Suprapubic skin (tissue), 4 donors: ENCODE results near the gene POLDIP2. TPM values are rescaled to one million over a fixed set of nuclear protein-coding genes. Genes with fewer than 3 reads are reported as not detected.

Experiments used
- DNase-seq, 2 donors: peaks; one replicate each; pipeline ENCODE4 v3.0.0-alpha.2; 2019; ENCODE audit warnings: low spot score in 2 of 2
- H3K27ac ChIP-seq: fragments of 200-600 bp; sonication (generic); one replicate; pipeline ENCODE4 v1.5.1; 2019
- H3K27me3 ChIP-seq: fragments of 200-600 bp; sonication (generic); one replicate; pipeline ENCODE4 v1.5.1; 2019
- H3K36me3 ChIP-seq: fragments of 200-600 bp; sonication (generic); one replicate; pipeline ENCODE4 v1.5.1; 2019
- H3K4me1 ChIP-seq: fragments of 200-600 bp; sonication (generic); one replicate; pipeline ENCODE4 v1.5.1; 2019
- H3K4me3 ChIP-seq: fragments of 200-600 bp; sonication (generic); one replicate; pipeline ENCODE4 v1.5.1; 2019; ENCODE audit warnings: mild to moderate bottlenecking
- H3K9me3 ChIP-seq: fragments of 200-600 bp; sonication (generic); one replicate; pipeline ENCODE4 v1.5.1; 2019
- EP300 ChIP-seq: sonication (generic); formaldehyde crosslinking; IDR thresholded peaks from one replicate; pipeline ENCODE4 v1.6.1; 2017; ENCODE audit warnings: antibody characterized with exemption
- POLR2A ChIP-seq, 2 donors: fragments of 450-650 bp; IDR thresholded peaks; one replicate each; pipeline ENCODE4 v1.6.1; 2017; ENCODE audit warnings: antibody characterized with exemption in 2 of 2, mild to moderate bottlenecking in 2 of 2, moderate library complexity in 2 of 2
- POLR2AphosphoS5 ChIP-seq, 3 donors: sonication (generic); formaldehyde crosslinking; IDR thresholded peaks; one replicate each; pipeline ENCODE4 v1.6.1; 2017; ENCODE audit warnings: antibody characterized with exemption in 3 of 3
- WGBS: methylation state at CpG from one replicate; pipeline ENCODE4 v1.1.5; 2018; 5-methylcytosine and 5-hydroxymethylcytosine counted together
- total RNA-seq, 4 donors: library from RNA; depleted of rRNA; stranded (reverse); fragments of >200 nt; gene quantifications; one replicate each; pipeline ENCODE4 v1.1.0, GENCODE V29; 2016
- TF ChIP-seq, protein P1 (sequence below), 2 donors: fragments of 200-600 bp in 1 of 2; fragments of 450-650 bp in 1 of 2; sonication (generic) in 1 of 2; IDR thresholded peaks; one replicate each; pipeline ENCODE4 v1.5.1; 2016 to 2019; ENCODE audit warnings: antibody characterized with exemption in 2 of 2, mild to moderate bottlenecking in 1 of 2, moderate library complexity in 1 of 2

The POLDIP2 gene
- total RNA-seq, 4 donors from 2014 or later = 52.9 to 103 (median 86.0) TPM

DNA sequence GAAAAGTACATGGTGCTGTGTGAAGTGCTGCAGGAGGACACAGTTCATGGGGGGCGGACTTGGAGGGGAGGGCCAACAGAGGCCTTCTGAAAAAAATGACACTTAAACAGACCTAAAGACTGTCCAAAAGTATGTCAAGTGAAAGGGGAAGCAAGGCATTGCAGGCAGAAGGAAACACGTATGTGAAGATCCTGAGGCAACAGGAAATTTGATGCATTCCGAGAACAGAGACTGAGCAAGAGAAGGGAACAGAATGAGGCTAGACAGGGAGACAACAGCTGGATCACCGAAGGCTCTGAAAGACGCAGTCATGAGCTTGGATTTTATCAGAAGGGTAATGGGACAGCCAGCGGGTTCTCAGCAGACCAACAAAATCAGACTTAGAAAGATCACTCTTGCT lies 23.2 kb downstream of the POLDIP2 start:
- peaks cover 21% of the 10 kb centered on the region for H3K36me3 ChIP-seq
- H3K9me3 ChIP-seq = no peaks in the 10 kb centered on the region
- H3K27ac ChIP-seq = no peak overlapping the region
- peak overlapping the region; percentile 87 for H3K4me3 ChIP-seq
- no peaks in the 10 kb centered on the region for H3K27me3 ChIP-seq
- WGBS = 51% methylated on average over 6 of the region's 6 CpGs
- DNase-seq = no peak
- H3K4me1 ChIP-seq = peaks cover 50% of the 10 kb centered on the region
- TF ChIP-seq POLR2A (IDR thresholded peaks at IDR 0.05) = no peak
- no peak for TF ChIP-seq EP300
- TF ChIP-seq POLR2AphosphoS5 (IDR thresholded peaks at IDR 0.05) = no peak
- TF ChIP-seq, protein P1, sequence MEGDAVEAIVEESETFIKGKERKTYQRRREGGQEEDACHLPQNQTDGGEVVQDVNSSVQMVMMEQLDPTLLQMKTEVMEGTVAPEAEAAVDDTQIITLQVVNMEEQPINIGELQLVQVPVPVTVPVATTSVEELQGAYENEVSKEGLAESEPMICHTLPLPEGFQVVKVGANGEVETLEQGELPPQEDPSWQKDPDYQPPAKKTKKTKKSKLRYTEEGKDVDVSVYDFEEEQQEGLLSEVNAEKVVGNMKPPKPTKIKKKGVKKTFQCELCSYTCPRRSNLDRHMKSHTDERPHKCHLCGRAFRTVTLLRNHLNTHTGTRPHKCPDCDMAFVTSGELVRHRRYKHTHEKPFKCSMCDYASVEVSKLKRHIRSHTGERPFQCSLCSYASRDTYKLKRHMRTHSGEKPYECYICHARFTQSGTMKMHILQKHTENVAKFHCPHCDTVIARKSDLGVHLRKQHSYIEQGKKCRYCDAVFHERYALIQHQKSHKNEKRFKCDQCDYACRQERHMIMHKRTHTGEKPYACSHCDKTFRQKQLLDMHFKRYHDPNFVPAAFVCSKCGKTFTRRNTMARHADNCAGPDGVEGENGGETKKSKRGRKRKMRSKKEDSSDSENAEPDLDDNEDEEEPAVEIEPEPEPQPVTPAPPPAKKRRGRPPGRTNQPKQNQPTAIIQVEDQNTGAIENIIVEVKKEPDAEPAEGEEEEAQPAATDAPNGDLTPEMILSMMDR (IDR thresholded peaks at IDR 0.05) = no peak

DNA sequence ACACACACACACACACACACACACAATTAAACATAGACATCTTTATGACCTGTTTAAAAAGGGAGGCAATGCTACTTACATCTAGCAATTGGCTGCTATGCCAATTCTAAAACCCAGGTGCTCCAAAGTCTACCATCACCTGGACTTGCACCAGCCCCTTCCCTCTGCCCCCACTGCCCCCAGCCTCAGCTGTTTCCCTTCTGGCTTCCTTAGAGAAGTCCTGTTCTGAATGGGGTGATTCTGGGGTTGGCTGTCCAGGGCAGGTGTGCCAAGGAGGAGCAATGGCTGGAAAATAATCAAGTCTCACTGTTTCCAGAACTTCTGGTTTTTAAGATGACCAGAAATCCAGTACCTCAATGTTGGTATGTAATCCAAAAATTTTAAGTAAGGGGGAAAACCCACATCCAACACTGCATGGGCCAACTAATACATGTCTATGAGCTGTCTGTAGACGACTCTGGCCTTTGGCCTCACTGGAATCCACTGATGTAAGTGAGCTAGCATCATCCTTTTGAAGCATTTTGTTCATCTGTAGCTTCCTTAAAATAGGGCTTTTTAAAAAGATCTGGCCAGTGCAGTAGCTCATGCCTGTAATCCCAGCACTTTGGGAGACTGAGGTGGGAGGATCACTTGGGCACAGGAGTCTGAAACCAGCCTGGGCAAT lies 24.1 kb downstream of the POLDIP2 start:
- H3K9me3 ChIP-seq = no peaks in the 10 kb centered on the region
- 82% methylated on average over 1 of the region's 1 CpG for WGBS
- no peaks in the 10 kb centered on the region for H3K27me3 ChIP-seq
- H3K4me3 ChIP-seq = no peak overlapping the region
- no peak overlapping the region for H3K27ac ChIP-seq
- peaks cover 45% of the 10 kb centered on the region for H3K4me1 ChIP-seq
- DNase-seq = no peak
- TF ChIP-seq POLR2AphosphoS5 (IDR thresholded peaks at IDR 0.05) (no peak), POLR2A (IDR thresholded peaks at IDR 0.05) (no peak), EP300 (no peak)
- TF ChIP-seq, protein P1 (IDR thresholded peaks at IDR 0.05) = no peak
- H3K36me3 ChIP-seq = peaks cover 30% of the 10 kb centered on the region

DNA sequence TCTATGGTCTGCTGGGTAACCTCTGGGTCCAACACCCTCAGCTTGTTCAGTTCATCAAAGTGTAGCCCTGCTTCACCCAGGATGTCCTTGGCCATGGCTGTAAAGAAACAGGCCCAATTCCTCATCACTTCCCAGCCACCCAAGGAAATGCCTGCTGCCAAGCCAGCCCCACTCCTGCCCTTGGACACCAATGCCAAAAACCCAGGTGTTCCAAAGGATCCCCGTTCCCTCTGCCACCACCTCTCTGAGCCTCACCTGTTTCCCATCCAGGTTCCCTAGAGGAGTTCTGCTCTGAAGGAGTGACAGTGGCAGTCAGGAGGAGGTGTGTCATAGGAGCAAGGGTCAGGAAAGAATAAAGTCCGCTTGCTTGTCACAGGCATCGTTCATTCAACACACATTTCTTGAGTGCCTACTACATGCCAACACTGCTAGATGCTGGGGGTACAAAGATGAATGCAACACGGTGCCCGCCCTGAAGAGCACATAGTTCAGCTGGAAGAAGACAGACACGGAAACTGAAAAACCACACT lies 25.4 kb downstream of the POLDIP2 start:
- Histone ChIP-seq H3K36me3 (peaks cover 38% of the 10 kb centered on the region), H3K4me1 (peaks cover 32% of the 10 kb centered on the region), H3K9me3 (no peaks in the 10 kb centered on the region), H3K27ac (no peak overlapping the region), H3K27me3 (no peaks in the 10 kb centered on the region), H3K4me3 (no peak overlapping the region)
- TF ChIP-seq EP300 (no peak), POLR2AphosphoS5 (IDR thresholded peaks at IDR 0.05) (no peak), POLR2A (IDR thresholded peaks at IDR 0.05) (no peak)
- TF ChIP-seq, protein P1 (IDR thresholded peaks at IDR 0.05) = no peak
- 84% methylated on average over 6 of the region's 6 CpGs for WGBS
- no peak for DNase-seq

DNA sequence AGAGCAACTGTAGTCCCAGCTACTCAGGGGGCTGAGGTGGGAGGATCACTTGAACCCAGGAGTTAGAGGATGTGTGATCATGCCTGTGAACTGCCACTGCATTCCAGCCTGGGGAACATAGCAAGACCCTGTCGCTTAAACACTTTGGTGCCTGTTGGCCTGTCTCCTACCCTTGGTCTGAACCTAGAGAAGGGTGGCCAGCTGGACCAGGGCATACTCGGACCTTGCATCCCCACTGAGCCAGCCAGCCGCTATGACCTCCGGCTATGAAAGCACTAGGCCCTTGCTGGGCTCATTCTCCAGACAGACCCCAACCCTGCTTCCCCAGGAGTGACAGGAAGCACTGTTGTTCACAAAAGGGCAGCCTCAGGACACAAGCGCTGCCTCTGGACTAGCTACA lies 26.7 kb downstream of the POLDIP2 start:
- Histone ChIP-seq H3K36me3 (peaks cover 38% of the 10 kb centered on the region), H3K4me3 (no peak overlapping the region), H3K27me3 (no peaks in the 10 kb centered on the region), H3K4me1 (peaks cover 24% of the 10 kb centered on the region), H3K9me3 (no peaks in the 10 kb centered on the region), H3K27ac (no peak overlapping the region)
- no peak for DNase-seq
- WGBS = no CpG with 5 or more reads among the region's 5 CpGs
- TF ChIP-seq, protein P1 (IDR thresholded peaks at IDR 0.05) = no peak
- TF ChIP-seq EP300 (no peak), POLR2AphosphoS5 (IDR thresholded peaks at IDR 0.05) (no peak), POLR2A (IDR thresholded peaks at IDR 0.05) (no peak)

DNA sequence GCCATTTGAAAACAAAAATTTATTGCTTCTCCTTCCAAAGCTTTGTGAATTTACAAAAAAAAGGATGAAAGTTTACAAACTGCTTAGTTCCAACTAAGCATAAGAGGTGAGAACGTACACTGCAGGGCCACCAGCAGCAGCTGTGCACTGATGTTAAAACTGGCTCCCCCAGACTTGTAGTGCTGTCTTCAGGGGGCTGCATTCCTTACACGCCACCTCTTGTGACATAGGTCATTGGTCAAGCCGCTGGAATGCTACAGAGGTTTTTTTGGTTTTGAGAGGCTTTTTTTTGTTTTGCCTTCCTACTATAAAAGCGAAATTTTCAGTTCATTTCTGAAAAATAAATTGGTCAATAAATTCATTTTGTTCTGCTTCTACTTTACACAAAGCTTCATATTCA lies 29.0 kb downstream of the POLDIP2 start:
- Histone ChIP-seq H3K36me3 (peaks cover 38% of the 10 kb centered on the region), H3K27ac (no peak overlapping the region), H3K4me1 (peaks cover 7% of the 10 kb centered on the region), H3K4me3 (no peak overlapping the region), H3K9me3 (no peaks in the 10 kb centered on the region), H3K27me3 (no peaks in the 10 kb centered on the region)
- DNase-seq = no peak
- TF ChIP-seq EP300 (no peak), POLR2A (IDR thresholded peaks at IDR 0.05) (no peak), POLR2AphosphoS5 (IDR thresholded peaks at IDR 0.05) (no peak)
- TF ChIP-seq, protein P1 (IDR thresholded peaks at IDR 0.05) = no peak
- WGBS = 76% methylated on average over 4 of the region's 4 CpGs
